Effector CD4-positive, alpha-beta T cell (primary cell): ENCODE data around the gene ODAD4.
A peak's percentile ranks its signal among the peaks of the same experiment; 100 is the strongest.
"Not testable (repeated sequence)": the region's sequence is repeated elsewhere in the genome, so short reads cannot be mapped to it uniquely, and the experiment has no call there.

Source experiments
- DNase-seq: peaks from one replicate; pipeline ENCODE4 v3.0.0-alpha.2; 2020

Gene ODAD4

GRCh38 chr17:41914358-41914766 is 16.1 kb upstream of the ODAD4 start:
- DNase-seq = no peak

DNA sequence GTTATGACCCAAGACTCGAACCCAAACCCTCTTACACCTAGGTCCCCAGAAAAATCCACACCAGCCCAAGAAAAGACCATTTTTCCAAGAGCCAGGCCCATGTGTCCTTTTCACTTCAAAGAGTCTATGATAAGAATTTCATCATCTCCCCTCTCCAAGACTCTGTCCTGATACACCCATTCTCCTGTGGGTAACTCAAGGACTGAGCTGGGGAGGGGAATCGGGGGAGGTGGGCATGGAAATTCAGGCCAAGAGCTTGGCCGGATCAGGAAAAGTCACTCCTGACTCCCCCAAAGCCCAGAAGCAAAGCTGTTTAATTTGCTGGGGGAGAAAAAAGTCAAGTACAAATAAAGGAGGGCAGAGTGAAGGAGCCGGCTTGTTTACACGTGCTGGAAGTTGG is 15.4 kb upstream of the ODAD4 start:
- no peak for DNase-seq

DNA sequence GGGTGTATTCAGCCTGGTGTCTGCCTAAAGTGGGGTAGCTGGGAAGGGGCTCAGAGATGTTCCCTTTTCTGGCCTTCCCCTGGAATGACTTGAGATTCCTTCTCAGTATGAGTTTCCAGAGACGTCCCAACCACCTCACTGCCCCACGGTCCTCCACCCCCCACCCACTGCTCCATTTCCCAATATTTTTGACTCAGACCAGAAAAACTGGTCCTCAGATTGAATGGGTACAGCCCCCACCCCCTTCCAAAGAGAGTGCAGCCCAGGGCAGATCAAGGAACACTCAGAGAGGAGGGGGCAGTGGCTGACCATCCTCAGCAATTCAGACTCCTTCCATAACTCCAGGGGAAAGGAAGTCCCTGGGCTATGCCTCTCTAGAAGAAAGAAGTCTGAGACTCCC is 14.9 kb upstream of the ODAD4 start:
- no peak for DNase-seq

DNA sequence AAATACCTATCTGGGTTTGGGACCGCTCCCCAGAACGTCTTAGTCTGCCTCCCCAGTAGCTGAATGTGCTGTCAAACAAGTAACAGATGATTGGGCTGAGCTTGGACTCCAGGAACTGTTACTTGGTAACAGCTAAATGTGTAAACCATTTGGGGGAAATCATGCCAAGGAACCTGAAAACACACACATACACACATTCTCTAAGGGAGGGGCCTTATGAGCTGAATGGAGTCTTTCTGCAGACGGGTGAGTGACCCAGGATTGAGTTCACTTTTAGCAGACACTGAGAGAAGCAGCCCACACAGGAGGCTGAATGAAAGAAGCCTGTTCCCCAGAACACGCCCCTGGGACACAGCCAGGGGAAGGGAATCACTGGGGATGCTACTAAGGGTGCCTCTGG is 13.2 kb upstream of the ODAD4 start:
- no peak for DNase-seq

- peak; percentile 35 for DNase-seq
Measured at GRCh38 chr17:41917679-41918313, 12.6 kb upstream of the ODAD4 start.

DNA sequence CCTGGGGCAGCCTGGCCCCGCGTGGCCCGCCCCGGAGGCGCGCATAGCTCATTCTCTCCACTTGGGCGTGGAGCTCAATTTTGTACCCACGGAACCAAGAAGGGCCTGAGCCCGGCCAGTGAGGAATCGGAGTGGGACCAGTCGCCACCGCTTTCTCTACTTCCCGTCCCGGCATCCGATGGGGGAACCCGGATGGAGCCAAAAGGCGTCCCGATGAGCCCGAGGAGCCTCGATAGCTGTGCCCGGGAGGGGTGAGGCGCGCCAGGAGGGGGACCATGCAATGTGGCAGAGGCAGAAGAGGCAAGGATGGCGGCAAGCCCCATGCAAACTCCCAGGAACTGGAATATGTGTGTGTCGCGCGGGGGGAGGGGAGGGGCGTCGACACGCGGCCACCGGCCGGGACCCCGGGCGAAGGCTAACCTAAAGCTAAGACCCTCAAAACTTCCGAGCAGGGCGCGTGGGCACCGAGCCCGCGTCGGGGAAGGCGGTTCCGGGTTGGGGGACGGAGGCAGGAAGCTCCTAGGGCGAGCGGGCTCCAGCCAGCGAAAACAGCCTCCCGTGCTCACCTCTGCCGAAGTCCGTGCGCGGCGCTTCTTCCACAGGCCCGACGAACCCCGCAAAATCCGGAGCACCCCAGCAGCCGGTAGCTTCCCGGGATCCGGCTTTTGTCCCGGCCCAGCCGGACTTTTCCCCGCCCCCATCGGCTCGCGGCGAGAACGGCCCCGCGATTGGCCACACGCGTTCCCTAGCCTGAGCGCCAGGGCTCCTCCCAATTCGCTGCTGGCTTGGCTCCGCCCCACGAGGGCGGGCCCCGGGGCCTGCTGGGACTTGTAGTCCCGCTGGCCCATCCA is 11.9 kb upstream of the ODAD4 start, which contains the start of gene ACLY:
TSS of gene ACLY (minus strand) at position 638 of the 851 bp plus-strand sequence. CDS start 5,078 bp downstream, outside the sequence.
- peak; percentile 93 for DNase-seq

DNA sequence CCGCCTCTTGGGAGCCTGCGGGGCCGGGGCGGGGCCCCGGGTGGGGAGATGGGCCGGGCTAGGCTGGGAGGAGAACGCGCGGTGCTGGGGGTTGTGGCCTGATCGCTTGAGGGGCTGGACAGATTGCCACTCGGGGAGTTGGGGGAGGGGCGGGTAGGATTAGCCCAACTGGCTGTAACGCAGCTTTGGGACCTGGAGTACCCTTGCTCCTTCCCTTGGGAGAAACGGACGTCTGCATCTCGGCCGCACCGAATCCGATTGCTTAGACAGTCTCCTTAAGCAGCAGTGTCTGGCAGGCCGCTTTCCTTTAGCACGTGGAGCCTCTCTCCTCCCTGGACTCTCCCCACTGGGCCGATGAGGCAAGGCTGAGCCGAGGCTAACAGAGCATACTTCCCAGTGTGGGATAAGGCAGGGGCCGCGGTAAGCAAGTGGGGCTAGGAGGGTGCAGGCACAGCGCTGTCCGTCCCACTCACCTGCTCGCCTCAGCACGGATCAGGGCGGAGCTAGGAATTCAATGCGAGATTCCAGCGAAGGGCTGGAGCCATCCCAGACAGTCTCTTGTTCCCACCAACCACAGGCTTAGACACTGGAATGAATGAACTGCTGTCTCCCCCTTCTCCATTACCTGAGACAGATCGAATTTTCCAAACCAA is 11.1 kb upstream of the ODAD4 start:
- DNase-seq = no peak

DNA sequence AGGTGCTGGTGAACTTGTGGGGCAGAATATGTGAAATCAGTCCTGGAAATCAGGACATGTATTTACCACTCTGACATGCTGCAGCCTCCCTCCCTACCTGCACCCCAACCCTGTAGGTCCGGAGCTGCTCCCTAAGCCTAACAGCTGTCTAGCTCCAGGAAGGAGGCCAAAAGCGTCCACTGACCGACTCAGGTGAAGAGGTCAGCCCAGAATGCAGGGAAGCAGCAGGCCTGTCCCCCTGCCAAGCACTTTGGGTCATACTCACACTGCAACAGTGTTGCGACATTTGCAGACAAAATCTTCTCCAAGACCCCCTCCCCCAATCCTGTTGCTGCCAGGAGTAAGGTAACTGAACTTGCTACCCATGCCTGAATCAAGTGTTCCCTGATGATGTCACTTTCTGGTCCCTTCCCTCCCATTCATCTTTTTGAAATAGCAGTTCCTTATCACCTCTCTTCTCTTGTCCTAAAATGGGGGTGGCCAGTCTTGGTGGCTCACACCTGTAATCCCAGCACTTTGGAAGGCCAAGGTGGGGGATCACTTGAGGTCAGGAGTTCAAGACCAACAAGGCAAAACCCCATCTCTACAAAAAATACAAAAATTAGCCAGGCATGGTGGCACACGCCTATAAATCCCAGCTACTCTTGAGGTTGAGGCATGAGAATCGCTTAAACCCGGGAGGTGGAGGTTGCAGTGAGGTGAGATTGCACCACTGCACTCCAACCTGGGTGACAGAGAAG is 10.4 kb upstream of the ODAD4 start:
- no peak for DNase-seq

GRCh38 chr17:41920580-41920955 is 9.8 kb upstream of the ODAD4 start:
- no peak for DNase-seq

GRCh38 chr17:41925991-41926590 is 4.3 kb upstream of the ODAD4 start:
- DNase-seq = no peak

GRCh38 chr17:41928693-41929251 is 1.6 kb upstream of the ODAD4 start:
- DNase-seq = no peak

DNA sequence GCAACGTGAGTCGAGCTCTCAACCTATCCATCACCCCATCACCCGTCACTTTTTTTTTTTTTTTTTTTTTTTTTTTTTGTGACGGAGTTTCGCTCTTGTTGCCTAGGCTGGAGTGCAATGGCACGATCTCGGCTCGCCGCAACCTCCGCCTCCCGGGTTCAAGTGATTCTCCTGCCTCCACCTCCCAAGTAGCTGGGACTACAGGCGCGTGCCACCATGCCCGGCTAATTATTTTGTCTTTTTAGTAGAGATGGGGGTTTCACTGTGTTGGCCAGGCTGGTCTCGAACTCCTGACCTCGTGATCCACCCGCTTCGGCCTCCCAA is 378 bp downstream of the ODAD4 start:
- DNase-seq = not testable (repeated sequence)

DNA sequence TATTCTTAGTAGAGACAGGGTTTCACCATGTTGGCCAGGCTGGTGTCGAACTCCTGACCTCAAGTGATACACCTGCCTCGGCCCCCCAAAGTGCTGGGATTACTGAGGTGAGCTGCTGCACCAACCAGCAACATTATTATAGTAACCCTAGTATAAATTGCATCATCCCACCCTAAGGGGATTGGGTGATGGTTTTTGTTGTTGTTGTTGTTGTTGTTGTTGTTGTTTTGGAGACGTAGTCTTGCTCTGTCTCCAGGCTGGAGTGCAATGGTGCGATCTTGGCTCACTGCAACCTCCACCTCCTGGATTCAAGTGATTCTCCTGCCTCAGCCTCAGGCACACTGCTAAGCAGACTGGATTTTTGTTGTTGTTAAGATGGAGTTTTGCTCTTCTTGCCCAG is 1.3 kb downstream of the ODAD4 start:
- not testable (repeated sequence) for DNase-seq

- no peak for DNase-seq
Measured at GRCh38 chr17:41932816-41933389, 2.5 kb downstream of the ODAD4 start.

GRCh38 chr17:41935641-41936040 is 5.2 kb downstream of the ODAD4 start:
- no peak for DNase-seq

- no peak for DNase-seq
Measured at GRCh38 chr17:41937970-41938954, 7.8 kb downstream of the ODAD4 start.

DNA sequence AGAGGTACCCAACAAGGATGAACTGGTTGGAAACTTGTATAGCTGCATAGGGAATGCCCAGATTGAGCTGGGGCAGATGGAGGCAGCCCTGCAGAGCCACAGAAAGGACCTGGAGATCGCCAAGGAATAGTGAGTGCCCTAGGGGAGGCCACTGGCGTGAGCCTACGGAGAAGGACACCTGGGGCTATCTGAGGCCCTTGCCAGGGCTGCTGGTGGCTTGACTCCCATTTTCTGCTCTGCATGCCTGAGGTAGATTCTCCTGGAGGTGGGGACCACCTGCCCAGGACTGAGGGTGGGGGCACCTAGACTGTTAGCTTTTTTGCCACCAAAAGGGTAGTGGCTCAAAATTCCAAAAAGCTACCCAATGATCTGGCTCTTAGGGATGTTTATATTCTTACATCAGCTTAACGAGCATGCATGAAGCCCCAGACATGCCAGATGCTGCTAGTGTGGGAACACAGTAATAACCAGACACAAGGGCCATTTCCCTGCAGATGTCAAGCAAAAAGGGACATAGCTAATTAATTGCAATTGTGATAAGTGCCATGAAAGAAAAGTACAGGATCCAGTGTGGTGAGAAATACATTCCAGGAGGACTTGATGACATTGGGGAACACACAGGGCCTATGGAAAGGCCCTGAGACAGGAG is 8.8 kb downstream of the ODAD4 start:
- no peak for DNase-seq

- no peak for DNase-seq
Measured at GRCh38 chr17:41939693-41940090, 9.3 kb downstream of the ODAD4 start.

DNA sequence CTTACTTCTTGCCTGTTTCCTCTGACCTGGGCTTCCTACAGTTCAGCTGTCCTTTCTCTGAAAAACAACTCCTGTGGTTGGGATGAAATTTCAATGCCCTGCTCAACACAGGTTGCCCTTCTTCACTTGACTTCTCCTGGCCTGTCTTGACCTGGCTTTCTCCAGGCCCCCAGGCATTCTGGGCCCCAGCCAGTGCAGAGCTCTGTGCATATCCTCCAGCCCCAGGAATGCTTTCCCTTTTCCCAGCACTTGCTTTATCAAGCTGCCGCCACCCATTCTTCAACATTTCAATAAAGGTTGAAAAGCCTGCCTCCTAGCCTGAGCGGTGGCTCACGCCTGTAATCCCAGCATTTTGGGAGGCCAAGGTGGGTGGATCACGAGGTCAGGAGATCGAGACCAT is 10.8 kb downstream of the ODAD4 start:
- DNase-seq = no peak
